ENCODE results near the gene DNAH3. TPM values are rescaled to one million over a fixed set of nuclear protein-coding genes. Genes with fewer than 3 reads are reported as not detected.

The DNAH3 gene
- total and polyA plus RNA-seq, 3 donors from 2014 or later, result 11.7 to 21.2 (median 19.9) TPM

DNA sequence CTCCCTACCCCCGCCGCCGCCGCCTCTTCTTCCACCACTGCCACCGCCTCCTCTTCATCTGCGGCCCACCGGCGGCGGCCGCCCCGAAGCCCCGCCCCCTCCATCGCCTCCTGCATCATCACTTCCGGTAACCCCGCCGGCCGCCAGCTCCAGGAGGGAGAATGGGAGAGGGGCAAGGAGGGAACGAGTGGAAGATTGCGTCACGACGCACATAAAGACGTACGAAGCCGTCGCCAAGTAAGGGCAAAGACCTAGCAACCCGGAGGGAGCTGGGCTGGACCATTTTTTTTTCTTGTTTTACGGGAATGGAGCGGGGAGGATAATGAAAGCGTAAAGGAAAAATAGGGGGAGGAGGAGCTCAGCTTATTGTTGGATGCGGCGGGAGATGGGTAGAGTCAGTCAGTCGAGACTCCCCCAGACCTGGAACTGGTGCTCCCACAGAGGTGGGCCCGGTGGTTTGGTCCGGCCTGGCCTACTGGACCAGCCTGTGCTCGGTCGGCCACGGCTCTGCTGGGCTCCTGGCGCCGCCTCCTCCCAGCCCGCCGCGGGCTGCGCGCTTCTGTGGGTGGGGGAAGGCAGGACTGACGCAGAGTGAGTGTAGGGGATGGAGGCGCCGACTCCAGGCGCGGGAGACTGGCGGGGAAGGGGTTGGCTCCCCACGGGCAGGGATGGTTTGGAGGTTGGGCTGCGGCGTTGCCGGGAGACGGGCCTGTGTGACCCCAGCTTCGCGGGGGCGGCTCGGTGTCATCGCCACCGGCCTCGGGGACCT lies 250.2 kb downstream of the DNAH3 start, which contains the start of the genes DCUN1D3 and LYRM1:
Gene DCUN1D3 (minus strand): TSS at position 60 of the 769 bp plus-strand sequence. CDS start 37,820 bp downstream, outside the sequence.
Gene LYRM1 (plus strand): TSS at position 473 of the 769 bp plus-strand sequence. CDS start 14,785 bp downstream, outside the sequence.
- Histone ChIP-seq H3K27me3 (no peaks in the 10 kb centered on the region), H3K4me1 (peaks cover 33% of the 10 kb centered on the region), H3K9me3 (no peaks in the 10 kb centered on the region), H3K27ac (peak within 1 kb of the TSS; percentile 92 to 95), H3K36me3 (ENCODE audit: low read depth, missing control alignments) (no peaks in the 10 kb centered on the region), H3K4me3 (peak within 1 kb of the TSS; percentile 81 to 85)
- intact Hi-C loops (cut with DNase I; ENCODE audit: low total_unique reads), result loop anchor here (10.0 kb wide), 1 partner anchor 46 kb away; no protein-coding TSS in a partner anchor
- 1% methylated on average over 27 to 62 of the region's 62 CpGs for WGBS, 2 donors
- peak; percentile 99 for DNase-seq
- peak; percentile 22 for TF ChIP-seq POLR2A (IDR thresholded peaks at IDR 0.05)
- TF ChIP-seq, protein P1, sequence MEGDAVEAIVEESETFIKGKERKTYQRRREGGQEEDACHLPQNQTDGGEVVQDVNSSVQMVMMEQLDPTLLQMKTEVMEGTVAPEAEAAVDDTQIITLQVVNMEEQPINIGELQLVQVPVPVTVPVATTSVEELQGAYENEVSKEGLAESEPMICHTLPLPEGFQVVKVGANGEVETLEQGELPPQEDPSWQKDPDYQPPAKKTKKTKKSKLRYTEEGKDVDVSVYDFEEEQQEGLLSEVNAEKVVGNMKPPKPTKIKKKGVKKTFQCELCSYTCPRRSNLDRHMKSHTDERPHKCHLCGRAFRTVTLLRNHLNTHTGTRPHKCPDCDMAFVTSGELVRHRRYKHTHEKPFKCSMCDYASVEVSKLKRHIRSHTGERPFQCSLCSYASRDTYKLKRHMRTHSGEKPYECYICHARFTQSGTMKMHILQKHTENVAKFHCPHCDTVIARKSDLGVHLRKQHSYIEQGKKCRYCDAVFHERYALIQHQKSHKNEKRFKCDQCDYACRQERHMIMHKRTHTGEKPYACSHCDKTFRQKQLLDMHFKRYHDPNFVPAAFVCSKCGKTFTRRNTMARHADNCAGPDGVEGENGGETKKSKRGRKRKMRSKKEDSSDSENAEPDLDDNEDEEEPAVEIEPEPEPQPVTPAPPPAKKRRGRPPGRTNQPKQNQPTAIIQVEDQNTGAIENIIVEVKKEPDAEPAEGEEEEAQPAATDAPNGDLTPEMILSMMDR (IDR thresholded peaks at IDR 0.05), result no peak

DNA sequence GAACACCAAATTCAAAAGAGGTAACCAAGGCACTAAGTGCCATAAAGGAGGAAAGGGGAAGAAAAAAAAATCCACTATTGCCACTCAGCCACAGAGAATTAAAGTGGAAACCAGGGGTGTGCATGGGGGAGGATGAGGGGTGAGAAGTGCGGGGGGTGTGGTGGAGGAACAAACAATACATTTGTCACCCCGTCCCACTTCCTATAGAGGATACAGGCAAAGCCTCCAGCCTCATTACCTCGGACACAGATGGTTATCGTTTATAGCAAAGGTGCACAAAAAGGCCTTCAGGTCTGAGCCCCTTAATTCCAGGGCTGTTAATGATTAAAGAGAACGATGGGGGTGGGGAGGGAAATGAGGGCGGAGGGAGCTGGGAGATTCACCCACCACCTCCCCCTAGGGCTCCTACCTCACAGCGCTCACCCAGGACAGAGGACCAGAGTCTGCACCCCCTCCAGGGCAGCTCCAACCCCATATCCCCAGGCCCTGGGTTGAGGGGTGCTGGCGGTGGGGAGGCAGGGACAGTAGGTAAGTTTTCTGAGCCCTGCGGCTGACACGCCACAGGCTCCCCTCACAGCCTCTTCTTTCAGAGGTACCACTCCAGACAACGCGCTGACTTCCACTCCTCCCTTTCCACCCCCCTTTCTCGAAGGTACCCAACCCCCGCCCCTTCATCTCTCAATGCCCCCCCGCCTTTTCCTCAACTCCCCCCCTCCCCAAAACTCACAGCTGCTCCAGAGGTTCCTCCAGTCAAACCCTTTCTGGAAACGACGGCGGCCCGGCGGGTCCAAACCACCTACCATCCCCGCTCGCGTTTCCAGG lies 251.0 kb downstream of the DNAH3 start:
- H3K27me3 ChIP-seq, result no peaks in the 10 kb centered on the region
- intact Hi-C loops (cut with DNase I; ENCODE audit: low total_unique reads), result loop anchor here (10.0 kb wide), 1 partner anchor 45 kb away; no protein-coding TSS in a partner anchor
- peak overlapping the region; percentile 81 to 85 for H3K4me3 ChIP-seq
- H3K27ac ChIP-seq, result peak overlapping the region; percentile 92 to 95
- H3K36me3 ChIP-seq (ENCODE audit: low read depth, missing control alignments), result no peaks in the 10 kb centered on the region
- peak; percentile 40 for DNase-seq
- 0 to 1% methylated on average over 21 to 23 of the region's 23 CpGs for whole genome bisulfite sequencing, 2 donors
- TF ChIP-seq, protein P1 (IDR thresholded peaks at IDR 0.05), result no peak
- H3K9me3 ChIP-seq, result no peaks in the 10 kb centered on the region
- peaks cover 33% of the 10 kb centered on the region for H3K4me1 ChIP-seq

DNA sequence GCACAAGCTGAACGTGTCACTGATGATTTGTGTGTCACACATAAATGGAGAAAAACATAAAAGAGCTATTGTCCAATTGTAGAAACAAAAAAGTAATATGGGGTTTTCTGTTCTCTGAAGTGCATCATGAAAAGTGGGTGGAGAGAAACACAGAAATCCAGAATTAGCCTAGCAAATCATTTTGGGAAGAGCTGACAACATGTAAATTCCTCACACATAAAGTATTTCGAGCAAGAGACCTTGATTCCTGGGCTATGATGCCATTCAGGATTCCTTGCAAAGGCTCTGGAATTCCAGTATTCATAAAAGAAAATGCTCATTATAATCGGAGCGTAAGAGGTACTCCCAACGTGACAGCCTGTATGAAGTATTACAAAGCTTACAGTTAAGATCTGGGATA lies 251.6 kb downstream of the DNAH3 start:
- no peak for DNase-seq
- Histone ChIP-seq H3K9me3 (no peaks in the 10 kb centered on the region), H3K4me3 (peak overlapping the region; percentile 81 to 85), H3K4me1 (peaks cover 33% of the 10 kb centered on the region), H3K27me3 (no peaks in the 10 kb centered on the region), H3K27ac (peak overlapping the region in 1 of 2 donors; percentile 95), H3K36me3 (ENCODE audit: low read depth, missing control alignments) (no peaks in the 10 kb centered on the region)
- intact Hi-C loops (cut with DNase I; ENCODE audit: low total_unique reads), result no loop called here
- 9 to 13% methylated on average over 5 of the region's 5 CpGs for WGBS, 2 donors
- no peak for TF ChIP-seq POLR2A (IDR thresholded peaks at IDR 0.05)
- TF ChIP-seq, protein P1 (IDR thresholded peaks at IDR 0.05), result no peak

DNA sequence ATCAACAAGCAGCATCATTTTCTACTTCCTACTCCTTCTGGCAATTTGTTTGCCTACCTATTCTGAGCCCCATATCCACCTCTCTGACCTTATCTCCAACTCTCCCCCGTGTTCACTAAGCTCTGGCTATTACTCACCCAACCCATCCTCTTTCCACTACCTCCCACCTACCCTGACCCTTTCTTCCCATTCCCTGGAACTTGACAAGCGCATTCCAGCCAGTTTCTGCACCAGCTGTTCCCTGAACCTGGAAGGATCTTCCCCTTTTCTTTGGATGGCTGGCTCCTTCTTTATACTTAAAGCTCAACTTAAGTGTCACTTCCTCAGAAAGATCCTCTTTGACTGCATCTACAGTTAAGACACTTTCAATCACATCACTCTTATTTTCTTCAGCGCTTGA lies 252.7 kb downstream of the DNAH3 start:
- TF ChIP-seq, protein P1 (IDR thresholded peaks at IDR 0.05), result no peak
- no peak for TF ChIP-seq POLR2A (IDR thresholded peaks at IDR 0.05)
- Histone ChIP-seq H3K4me1 (peaks cover 26% of the 10 kb centered on the region), H3K9me3 (no peaks in the 10 kb centered on the region), H3K27ac (no peak overlapping the region), H3K27me3 (no peaks in the 10 kb centered on the region), H3K36me3 (ENCODE audit: low read depth, missing control alignments) (no peaks in the 10 kb centered on the region), H3K4me3 (no peak overlapping the region)
- WGBS, 2 donors, result 64 to 68% methylated on average over 3 of the region's 3 CpGs
- intact Hi-C loops (cut with DNase I; ENCODE audit: low total_unique reads), result no loop called here
- DNase-seq, result no peak

All from testis (tissue), 3 donors.